Hepatocyte (in vitro differentiated cells): ENCODE results near the gene PTPRN2.

ENCODE experiments used
- CTCF ChIP-seq: fragments of 200-600 bp; sonication (generic); IDR thresholded peaks from 2 replicates; pipeline ENCODE4 v1.5.1; 2016; ENCODE audit warnings: antibody characterized with exemption, mild to moderate bottlenecking; ENCODE audit not compliant: poor library complexity
- EZH2 ChIP-seq: fragments of 200-600 bp; sonication (generic); IDR thresholded peaks from 2 replicates; pipeline ENCODE4 v1.6.1; 2016; ENCODE audit warnings: antibody characterized with exemption, mild to moderate bottlenecking, borderline replicate concordance
- EZH2phosphoT487 ChIP-seq: fragments of 200-600 bp; sonication (generic); IDR thresholded peaks from one replicate; pipeline ENCODE4 v1.6.1; 2018; ENCODE audit warnings: antibody characterized with exemption, mild to moderate bottlenecking, low read depth, moderate library complexity; ENCODE audit not compliant: unreplicated experiment, severe bottlenecking

- TF ChIP-seq CTCF = no peak
- TF ChIP-seq EZH2 = no peak
- TF ChIP-seq EZH2phosphoT487 = no peak
Measured at GRCh38 chr7:158406364-158406763, 181.3 kb downstream of the PTPRN2 start.
